Measurements from ENCODE around the gene MYO1G. TPM values are rescaled to one million over a fixed set of nuclear protein-coding genes. Genes with fewer than 3 reads are reported as not detected.

Gene MYO1G
- total and polyA plus RNA-seq, 2 experiments from 2014 or later = 0.03 TPM; not detected in 1

- Histone ChIP-seq H3K4me3 (no peak overlapping the region), H3K9me3 (ENCODE audit: low read depth) (no peaks in the 10 kb centered on the region), H3K27me3 (no peaks in the 10 kb centered on the region), H2AFZ (no peak overlapping the region), H3K9me2 (replicated peaks; ENCODE audit: insufficient read depth) (no peaks in the 10 kb centered on the region), H4K20me1 (ENCODE audit: insufficient read depth, poor library complexity, severe bottlenecking) (no peaks in the 10 kb centered on the region), H3K36me3 (replicated peaks; ENCODE audit: insufficient read depth, low read depth) (no peaks in the 10 kb centered on the region), H3K4me2 (no peak overlapping the region), H3K79me2 (peaks cover 74% of the 10 kb centered on the region), H3K4me1 (ENCODE audit: insufficient read depth) (no peaks in the 10 kb centered on the region), H3K27ac (no peak overlapping the region)
- TF ChIP-seq EZH2phosphoT487 (IDR thresholded peaks at IDR 0.05; ENCODE audit: low read depth, severe bottlenecking, unreplicated experiment) (no peak), EZH2 (IDR thresholded peaks at IDR 0.05; ENCODE audit: borderline replicate concordance) (no peak)
- DNase-seq (ENCODE audit: low spot score) = no peak
- WGBS (ENCODE audit: low lambda C conversion rate, missing lambda C conversion rate) = 80% methylated on average over 1 of the region's 1 CpG
Measured at GRCh38 chr7:45015313-45015712, 36.5 kb upstream of the MYO1G start.

GRCh38 chr7:45013465-45013967 is 34.7 kb upstream of the MYO1G start:
- 86% methylated on average over 2 of the region's 2 CpGs for WGBS (ENCODE audit: low lambda C conversion rate, missing lambda C conversion rate)
- no peak for TF ChIP-seq EZH2 (IDR thresholded peaks at IDR 0.05; ENCODE audit: borderline replicate concordance)
- TF ChIP-seq CTCF (IDR thresholded peaks at IDR 0.05; ENCODE audit: poor library complexity) = no peak
- no peak for TF ChIP-seq EZH2phosphoT487 (IDR thresholded peaks at IDR 0.05; ENCODE audit: low read depth, severe bottlenecking, unreplicated experiment)
- Histone ChIP-seq H3K9me2 (replicated peaks; ENCODE audit: insufficient read depth) (no peaks in the 10 kb centered on the region), H2AFZ (no peak overlapping the region), H3K36me3 (replicated peaks; ENCODE audit: insufficient read depth, low read depth) (no peaks in the 10 kb centered on the region), H3K4me3 (no peak overlapping the region), H3K27me3 (no peaks in the 10 kb centered on the region), H3K4me1 (ENCODE audit: insufficient read depth) (no peaks in the 10 kb centered on the region), H4K20me1 (ENCODE audit: insufficient read depth, poor library complexity, severe bottlenecking) (no peaks in the 10 kb centered on the region), H3K4me2 (no peak overlapping the region), H3K27ac (no peak overlapping the region), H3K79me2 (peaks cover 85% of the 10 kb centered on the region), H3K9me3 (ENCODE audit: low read depth) (no peaks in the 10 kb centered on the region)
- DNase-seq (ENCODE audit: low spot score) = no peak

GRCh38 chr7:45007571-45008328 is 28.9 kb upstream of the MYO1G start:
- Histone ChIP-seq H3K27ac (no peak overlapping the region), H3K36me3 (replicated peaks; ENCODE audit: insufficient read depth, low read depth) (no peaks in the 10 kb centered on the region), H3K9me3 (ENCODE audit: low read depth) (no peaks in the 10 kb centered on the region), H3K79me2 (peaks cover 88% of the 10 kb centered on the region), H3K4me2 (no peak overlapping the region), H3K27me3 (no peaks in the 10 kb centered on the region), H3K4me3 (no peak overlapping the region), H3K4me1 (ENCODE audit: insufficient read depth) (no peaks in the 10 kb centered on the region), H3K9me2 (replicated peaks; ENCODE audit: insufficient read depth) (no peaks in the 10 kb centered on the region), H4K20me1 (ENCODE audit: insufficient read depth, poor library complexity, severe bottlenecking) (no peaks in the 10 kb centered on the region), H2AFZ (no peak overlapping the region)
- DNase-seq (ENCODE audit: low spot score) = no peak
- 100% methylated on average over 7 of the region's 7 CpGs for WGBS (ENCODE audit: low lambda C conversion rate, missing lambda C conversion rate)
- TF ChIP-seq CTCF (IDR thresholded peaks at IDR 0.05; ENCODE audit: poor library complexity) = no peak

GRCh38 chr7:45007106-45007505 is 28.3 kb upstream of the MYO1G start:
- Histone ChIP-seq H3K9me2 (replicated peaks; ENCODE audit: insufficient read depth) (no peaks in the 10 kb centered on the region), H3K4me2 (no peak overlapping the region), H2AFZ (no peak overlapping the region), H3K9me3 (ENCODE audit: low read depth) (no peaks in the 10 kb centered on the region), H4K20me1 (ENCODE audit: insufficient read depth, poor library complexity, severe bottlenecking) (no peaks in the 10 kb centered on the region), H3K36me3 (replicated peaks; ENCODE audit: insufficient read depth, low read depth) (no peaks in the 10 kb centered on the region), H3K79me2 (peaks cover 88% of the 10 kb centered on the region), H3K27ac (no peak overlapping the region), H3K27me3 (no peaks in the 10 kb centered on the region), H3K4me3 (no peak overlapping the region), H3K4me1 (ENCODE audit: insufficient read depth) (peaks cover under 1% of the 10 kb centered on the region)
- no peak for DNase-seq (ENCODE audit: low spot score)
- TF ChIP-seq EZH2phosphoT487 (IDR thresholded peaks at IDR 0.05; ENCODE audit: low read depth, severe bottlenecking, unreplicated experiment) (no peak), CTCF (IDR thresholded peaks at IDR 0.05; ENCODE audit: poor library complexity) (no peak), EZH2 (IDR thresholded peaks at IDR 0.05; ENCODE audit: borderline replicate concordance) (no peak)
- 96% methylated on average over 7 of the region's 7 CpGs for WGBS (ENCODE audit: low lambda C conversion rate, missing lambda C conversion rate)

Data from hepatocyte (in vitro differentiated cells).